K562 (cell line): ENCODE data around the gene DCLK1. TPM values are rescaled to one million over a fixed set of nuclear protein-coding genes. Genes with fewer than 3 reads are reported as not detected.

Experiments
- ATAC-seq: fragments of 200-7000 bp; cut with Tn5 transposase; 3 replicates; pipeline ENCODE4 v1.9.1; 2020; ENCODE audit warnings: moderate library complexity
- BruUV-seq: library from RNA; stranded (reverse); fragments of 400-500 nt; replicated peaks from 2 replicates; lab custom pipeline; 2021; lab: Mats Ljungman, UMichigan
- CTCF ChIA-PET: fragments of 300-600 bp; formaldehyde crosslinking; extraction: SDS; loops from one replicate; lab custom pipeline; 2021; ENCODE audit warnings: low intra/inter-chr PET ratio; lab: Yijun Ruan, JAX
- POLR2A ChIA-PET: fragments of 300-600, 350-650 bp; sonication (Branson Sonifier 250); formaldehyde crosslinking; extraction: SDS; loops from one replicate; lab custom pipeline; 2021; ENCODE audit warnings: antibody characterized with exemption, inconsistent platforms; lab: Yijun Ruan, JAX
- DNase-seq, 4 experiments: peaks; one replicate each; pipeline versions ENCODE4 v3.0.0 to v3.0.0-alpha.2; 2011 to 2018; ENCODE audit warnings: low spot score in 3 of 4, mixed read lengths in 3 of 4; ENCODE audit errors: extremely low read depth in 1 of 4
- FAIRE-seq: peaks from 2 replicates; lab custom pipeline; 2011; peaks lifted over from hg19 to GRCh38; lab: Jason Lieb, UNC
- H2AFZ ChIP-seq: 2 replicates; pipeline ENCODE4 v1.6.0; 2011; ENCODE audit warnings: low read depth, low read length, control low read depth, inconsistent platforms
- H3K27ac ChIP-seq: fragments of 200-600 bp; 3 replicates; pipeline ENCODE4 v1.8.0; 2011; ENCODE audit warnings: low read depth, mild to moderate bottlenecking, control low read depth, inconsistent platforms, low read length, moderate library complexity, mixed read lengths; ENCODE audit errors: extremely low read depth
- H3K27me3 ChIP-seq, 2 experiments: fragments of 300-600 bp in 1 of 2; 2 replicates in 1 of 2; 3 replicates in 1 of 2; pipeline versions ENCODE4 v1.6.0 to v1.8.0; 2011; ENCODE audit warnings: inconsistent platforms in 2 of 2, low read length in 2 of 2, mild to moderate bottlenecking in 1 of 2, mixed read lengths in 1 of 2, moderate library complexity in 1 of 2; ENCODE audit not compliant: control insufficient read depth in 2 of 2, insufficient read depth in 2 of 2
- H3K36me3 ChIP-seq: fragments of 300-600 bp; 3 replicates; pipeline ENCODE4 v1.8.0; 2011; ENCODE audit warnings: mild to moderate bottlenecking, low read length, inconsistent platforms; ENCODE audit not compliant: control insufficient read depth, insufficient read depth
- H3K4me1 ChIP-seq, 2 experiments: fragments of 200-600 bp in 1 of 2; replicated peaks in 1 of 2; 2 replicates in 1 of 2; 3 replicates in 1 of 2; pipeline versions ENCODE4 v1.5.1 to v1.8.0; 2011; ENCODE audit warnings: inconsistent platforms in 2 of 2, low read length in 2 of 2, mild to moderate bottlenecking in 1 of 2, mixed read lengths in 1 of 2, moderate library complexity in 1 of 2; ENCODE audit not compliant: control insufficient read depth in 2 of 2, insufficient read depth in 2 of 2
- H3K4me2 ChIP-seq: 2 replicates; pipeline ENCODE4 v1.6.1; 2011; ENCODE audit warnings: low read length, control low read depth, inconsistent platforms, mixed read lengths; ENCODE audit not compliant: insufficient read depth
- H3K4me3 ChIP-seq: fragments of 200-600 bp; sonication (generic), shearing (Covaris generic); 2 replicates; pipeline ENCODE4 v1.5.1; 2016; ENCODE audit warnings: control low read depth, inconsistent platforms
- H3K79me2 ChIP-seq: fragments of 200-600 bp; 3 replicates; pipeline ENCODE4 v1.8.0; 2011; ENCODE audit warnings: low read length, inconsistent platforms; ENCODE audit not compliant: control insufficient read depth, insufficient read depth
- H3K9ac ChIP-seq, 2 experiments: 2 replicates each; pipeline versions ENCODE4 v1.6.0 to v1.6.1; 2011; ENCODE audit warnings: low read depth in 2 of 2, low read length in 2 of 2, control low read depth in 1 of 2, inconsistent platforms in 1 of 2, mild to moderate bottlenecking in 1 of 2, mixed read lengths in 1 of 2; ENCODE audit not compliant: insufficient read depth in 1 of 2
- H3K9me1 ChIP-seq: one replicate; pipeline ENCODE4 v1.6.0; 2011; ENCODE audit warnings: inconsistent platforms, mild to moderate bottlenecking, low read length, moderate library complexity; ENCODE audit not compliant: control insufficient read depth, insufficient read depth
- H3K9me3 ChIP-seq: replicated peaks from 2 replicates; pipeline ENCODE4 v1.5.1; 2011; ENCODE audit warnings: low read depth, low read length, inconsistent platforms; ENCODE audit not compliant: control insufficient read depth, insufficient read depth
- H4K20me1 ChIP-seq: replicated peaks from 2 replicates; pipeline ENCODE4 v1.6.1; 2011; ENCODE audit warnings: low read length, inconsistent platforms, mixed read lengths; ENCODE audit not compliant: control insufficient read depth, insufficient read depth
- CEBPG ChIP-seq, 3 experiments: fragments of 200-800 bp in 1 of 3; sonication (Bioruptor generic) in 1 of 3; sonication (generic) in 1 of 3; formaldehyde crosslinking in 1 of 3; IDR thresholded peaks in 2 of 3; conservative IDR thresholded peaks in 1 of 3; 2 replicates each; pipeline versions ENCODE4 v1.6.1 to v1.8.0; 2016 to 2022; ENCODE audit warnings: missing compliant biosample characterization in 2 of 3, missing genetic modification characterization in 2 of 3, mild to moderate bottlenecking in 1 of 3, missing genetic modification reagents in 1 of 3
- MEIS2 ChIP-seq: fragments of 450-650 bp; IDR thresholded peaks from 2 replicates; pipeline ENCODE4 v1.6.1; 2014; ENCODE audit warnings: mild to moderate bottlenecking; ENCODE audit not compliant: partially characterized antibody
- NONO ChIP-seq, 2 experiments: fragments of 200-400 bp in 1 of 2; fragments of 450-650 bp in 1 of 2; formaldehyde crosslinking in 1 of 2; IDR thresholded peaks; 2 replicates each; pipeline ENCODE4 v1.6.1; 2017; ENCODE audit warnings: low read depth in 2 of 2, mild to moderate bottlenecking in 2 of 2, moderate library complexity in 2 of 2, low read length in 1 of 2
- SPI1 ChIP-seq: IDR thresholded peaks from 2 replicates; pipeline ENCODE4 v1.6.1; 2011; ENCODE audit warnings: low read depth, low read length, control low read depth, borderline replicate concordance
- TOE1 ChIP-seq, 2 experiments: fragments of 450-650 bp in 1 of 2; sonication (generic) in 1 of 2; formaldehyde crosslinking in 1 of 2; IDR thresholded peaks; 2 replicates each; pipeline versions ENCODE4 v1.7.1 to v1.8.0; 2016 to 2022; ENCODE audit warnings: borderline replicate concordance in 2 of 2, mild to moderate bottlenecking in 2 of 2, antibody characterized with exemption in 1 of 2, inconsistent platforms in 1 of 2, low read depth in 1 of 2, missing genetic modification reagents in 1 of 2, moderate library complexity in 1 of 2
- WGBS: fragments of 100-300 bp; shearing (Covaris generic); methylation state at CpG from one replicate; pipeline ENCODE4 v1.1.6; 2016; ENCODE audit warnings: low coverage, mixed read lengths; ENCODE audit not compliant: insufficient coverage; ENCODE audit errors: missing lambda C conversion rate; 5-methylcytosine and 5-hydroxymethylcytosine counted together
- in situ Hi-C: fragments of 300-500 bp; cut with MboI; formaldehyde crosslinking; loops from 4 replicates; pipeline ENCODE4 v1.15.0; 2018; ENCODE audit warnings: inconsistent platforms, mixed read lengths
- intact Hi-C: fragments of 100-400 bp; cut with micrococcal nuclease; formaldehyde crosslinking; loops from 2 replicates; pipeline ENCODE4 v1.14.2; 2022
- polyA plus RNA-seq, 8 experiments: library from polyadenylated mRNA; depleted of rRNA in 4 of 8; stranded (reverse) in 5 of 8; unstranded in 3 of 8; fragments of >200 nt; fragmentation: Nextera tagmentation in 2 of 8; fragmentation: Illumina TruSeq in 1 of 8; extraction: Ambion mirVana in 2 of 8; extraction: Trizol in 1 of 8; gene quantifications; 2 replicates each; pipeline versions ENCODE4 v1.2.1 to v1.2.3, GENCODE V29; 2011 to 2014; ENCODE audit warnings: inconsistent platforms in 1 of 8, missing spikeins in 1 of 8
- total RNA-seq, 7 experiments: library from RNA; depleted of rRNA in 6 of 7; stranded (reverse); fragments of >200 nt in 6 of 7; fragmentation: Illumina TruSeq in 2 of 7; extraction: Trizol in 2 of 7; gene quantifications; 2 replicates each; pipeline versions ENCODE4 v1.2.1 to v1.2.3, GENCODE V29; 2011 to 2021; ENCODE audit warnings: low replicate concordance in 1 of 7
- TF ChIP-seq, protein P1 (sequence below): fragments of 250-450 bp; sonication (Bioruptor Pico); IDR thresholded peaks from 2 replicates; pipeline ENCODE4 v1.4.0; 2020; ENCODE audit warnings: borderline replicate concordance

DCLK1 gene
- total and polyA plus RNA-seq, 9 of the 15 experiments (the other 6 are each of a cell fraction or from before 2014, with no cell fraction given) = 0.07 TPM; not detected in 8

DNA sequence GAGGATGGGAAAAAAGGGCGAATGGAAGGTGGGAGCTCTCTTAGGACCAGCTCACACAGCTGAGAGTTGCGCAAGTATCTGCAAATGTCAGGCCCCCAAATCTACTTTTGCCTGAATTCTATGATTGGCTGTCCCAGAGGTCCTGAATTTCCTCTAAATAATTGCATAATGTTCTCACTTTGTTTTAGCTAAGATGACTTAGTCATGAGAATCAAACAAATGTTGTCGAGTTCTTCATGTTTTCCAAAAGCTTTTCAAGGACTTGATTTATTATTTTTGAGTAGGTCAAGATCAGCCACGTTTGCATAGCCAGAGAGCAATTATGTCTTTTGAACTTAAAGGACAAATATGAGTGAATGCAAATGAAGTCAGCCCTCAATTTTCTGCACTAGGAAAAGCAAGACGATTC is 408.1 kb downstream of the DCLK1 start:
- FAIRE-seq = no peak
- intact Hi-C loops = loop anchor here (5.0 kb wide), 1 partner anchor 561 kb away; no protein-coding TSS in a partner anchor

DNA sequence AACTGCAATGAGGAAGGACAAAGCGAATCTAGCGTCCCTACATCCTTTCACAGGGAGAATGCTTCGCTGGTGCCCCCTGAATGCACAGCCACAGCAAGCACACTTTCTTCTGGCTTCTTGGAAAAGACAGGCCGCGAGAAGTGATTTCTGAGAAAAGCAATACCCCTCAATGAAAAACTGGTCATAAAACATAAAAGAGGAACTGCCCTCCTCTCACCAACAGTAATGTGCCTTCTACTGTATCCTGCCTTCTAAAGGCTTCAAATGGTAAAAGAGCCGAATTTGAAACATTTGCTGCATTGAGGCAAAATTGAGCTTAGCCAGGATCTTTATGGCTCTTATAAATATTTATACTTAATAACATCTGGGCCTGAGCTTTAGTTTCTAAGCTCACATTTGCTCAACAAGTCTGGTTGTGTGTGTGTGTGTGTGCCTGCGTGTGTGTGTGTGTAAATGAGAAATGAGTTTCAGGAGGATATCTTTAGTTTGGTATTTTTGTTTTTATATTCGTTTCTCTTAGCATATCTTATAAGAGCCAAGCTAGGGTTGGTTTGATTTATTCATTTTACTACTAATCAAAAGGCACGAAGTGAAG is 408.6 kb downstream of the DCLK1 start:
- Histone ChIP-seq H3K79me2 (no peaks in the 10 kb centered on the region), H3K9ac (no peak overlapping the region), H3K4me1 (no peaks in the 10 kb centered on the region), H3K9me1 (no peaks in the 10 kb centered on the region), H3K4me3 (no peak overlapping the region), H3K4me2 (no peak overlapping the region), H3K27me3 (no peaks in the 10 kb centered on the region), H3K9me3 (no peaks in the 10 kb centered on the region), H4K20me1 (no peaks in the 10 kb centered on the region), H2AFZ (no peak overlapping the region), H3K27ac (no peak overlapping the region), H3K36me3 (no peaks in the 10 kb centered on the region)
- ATAC-seq (no peak), DNase-seq (no peak), FAIRE-seq (no peak)
- ChIA-PET POLR2A (no interaction called here), CTCF (no interaction called here)
- TF ChIP-seq TOE1 (IDR thresholded peaks at IDR 0.05; ENCODE audit: borderline replicate concordance) (no peak), TOE1 (CRISPR knock-in tag; IDR thresholded peaks at IDR 0.05; ENCODE audit: borderline replicate concordance, low read depth) (no peak), MEIS2 (peak; percentile 7), SPI1 (peak; percentile 72)
- TF ChIP-seq, protein P1, sequence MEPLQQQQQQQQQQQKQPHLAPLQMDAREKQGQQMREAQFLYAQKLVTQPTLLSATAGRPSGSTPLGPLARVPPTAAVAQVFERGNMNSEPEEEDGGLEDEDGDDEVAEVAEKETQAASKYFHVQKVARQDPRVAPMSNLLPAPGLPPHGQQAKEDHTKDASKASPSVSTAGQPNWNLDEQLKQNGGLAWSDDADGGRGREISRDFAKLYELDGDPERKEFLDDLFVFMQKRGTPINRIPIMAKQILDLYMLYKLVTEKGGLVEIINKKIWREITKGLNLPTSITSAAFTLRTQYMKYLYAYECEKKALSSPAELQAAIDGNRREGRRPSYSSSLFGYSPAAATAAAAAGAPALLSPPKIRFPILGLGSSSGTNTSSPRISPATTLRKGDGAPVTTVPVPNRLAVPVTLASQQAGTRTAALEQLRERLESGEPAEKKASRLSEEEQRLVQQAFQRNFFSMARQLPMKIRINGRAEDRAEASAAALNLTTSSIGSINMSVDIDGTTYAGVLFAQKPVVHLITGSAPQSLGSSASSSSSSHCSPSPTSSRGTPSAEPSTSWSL (CRISPR knock-in tag) = no peak
- WGBS = 0% methylated on average over 8 of the region's 9 CpGs
- intact Hi-C loops (loop anchor here (5.0 kb wide), 1 partner anchor 560 kb away; no protein-coding TSS in a partner anchor), in situ Hi-C loops (no loop called here)
- no TSS peak for BruUV-seq

More for the DNA sequence above, 408.1 kb downstream of the DCLK1 start:
- no peaks in the 10 kb centered on the region for H4K20me1 ChIP-seq
- H3K36me3 ChIP-seq = no peaks in the 10 kb centered on the region
- H3K9me3 ChIP-seq = no peaks in the 10 kb centered on the region
- ChIA-PET CTCF (no interaction called here), POLR2A (no interaction called here)
- no peak overlapping the region for H3K4me2 ChIP-seq
- no peak for ATAC-seq
- no peaks in the 10 kb centered on the region for H3K4me1 ChIP-seq
- 0% methylated on average over 5 of the region's 5 CpGs for WGBS
- H3K4me3 ChIP-seq = no peak overlapping the region
- DNase-seq = no peak
- in situ Hi-C loops = no loop called here
- no peak overlapping the region for H3K27ac ChIP-seq
- no peak overlapping the region for H3K9ac ChIP-seq
- TF ChIP-seq CEBPG (CRISPR knock-in tag; IDR thresholded peaks at IDR 0.05) = no peak
- peak in 1 of 2 experiments; percentile 34; a peak in 1 of 4 replicates for TF ChIP-seq CEBPG (tag; conservative IDR thresholded peaks at IDR 0.05 in 1 of 2, IDR thresholded peaks at IDR 0.05 in 1 of 2)
- TF ChIP-seq NONO (IDR thresholded peaks at IDR 0.05; ENCODE audit: low read depth in 2 of 2, low read length in 1 of 2) = no peak
- TF ChIP-seq, all 486 proteins: peak for 1
- no TSS peak for BruUV-seq
- Histone ChIP-seq H3K9me1 (no peaks in the 10 kb centered on the region), H3K27me3 (no peaks in the 10 kb centered on the region), H2AFZ (no peak overlapping the region), H3K79me2 (no peaks in the 10 kb centered on the region)
